Esophagus muscularis mucosa (tissue), 3 donors: ENCODE data around the gene HIBADH.

Experiments used
- CTCF ChIP-seq, 3 experiments: fragments of 200-600 bp in 2 of 3; fragments of 450-650 bp in 1 of 3; sonication (generic) in 2 of 3; IDR thresholded peaks; one replicate each; pipeline ENCODE4 v1.5.1; 2017 to 2019; ENCODE audit warnings: antibody characterized with exemption in 3 of 3, mild to moderate bottlenecking in 2 of 3, moderate library complexity in 1 of 3
- EP300 ChIP-seq: sonication (generic); formaldehyde crosslinking; IDR thresholded peaks from one replicate; pipeline ENCODE4 v1.6.1; 2017; ENCODE audit warnings: antibody characterized with exemption

- TF ChIP-seq CTCF (IDR thresholded peaks at IDR 0.05) (no peak), EP300 (no peak)
These were observed 37.1 kb upstream of the HIBADH start for GRCh38 chr7:27699751-27700150.
